Stimulated activated CD8-positive, alpha-beta memory T cell treated with anti-CD3 and anti-CD28 coated beads, Interleukin-4, amount 100 ng/mL, for 1 hour (primary cell): ENCODE results near the gene GPR63.
"Not testable (repeated sequence)": the region's sequence is repeated elsewhere in the genome, so short reads cannot be mapped to it uniquely, and the experiment has no call there.

Experiments used
- DNase-seq, 2 donors: peaks; one replicate each; pipeline ENCODE4 v3.0.0-alpha.2; 2020; ENCODE audit warnings: low read depth in 2 of 2, low spot score in 1 of 2

Gene GPR63, protein sequence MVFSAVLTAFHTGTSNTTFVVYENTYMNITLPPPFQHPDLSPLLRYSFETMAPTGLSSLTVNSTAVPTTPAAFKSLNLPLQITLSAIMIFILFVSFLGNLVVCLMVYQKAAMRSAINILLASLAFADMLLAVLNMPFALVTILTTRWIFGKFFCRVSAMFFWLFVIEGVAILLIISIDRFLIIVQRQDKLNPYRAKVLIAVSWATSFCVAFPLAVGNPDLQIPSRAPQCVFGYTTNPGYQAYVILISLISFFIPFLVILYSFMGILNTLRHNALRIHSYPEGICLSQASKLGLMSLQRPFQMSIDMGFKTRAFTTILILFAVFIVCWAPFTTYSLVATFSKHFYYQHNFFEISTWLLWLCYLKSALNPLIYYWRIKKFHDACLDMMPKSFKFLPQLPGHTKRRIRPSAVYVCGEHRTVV

DNA sequence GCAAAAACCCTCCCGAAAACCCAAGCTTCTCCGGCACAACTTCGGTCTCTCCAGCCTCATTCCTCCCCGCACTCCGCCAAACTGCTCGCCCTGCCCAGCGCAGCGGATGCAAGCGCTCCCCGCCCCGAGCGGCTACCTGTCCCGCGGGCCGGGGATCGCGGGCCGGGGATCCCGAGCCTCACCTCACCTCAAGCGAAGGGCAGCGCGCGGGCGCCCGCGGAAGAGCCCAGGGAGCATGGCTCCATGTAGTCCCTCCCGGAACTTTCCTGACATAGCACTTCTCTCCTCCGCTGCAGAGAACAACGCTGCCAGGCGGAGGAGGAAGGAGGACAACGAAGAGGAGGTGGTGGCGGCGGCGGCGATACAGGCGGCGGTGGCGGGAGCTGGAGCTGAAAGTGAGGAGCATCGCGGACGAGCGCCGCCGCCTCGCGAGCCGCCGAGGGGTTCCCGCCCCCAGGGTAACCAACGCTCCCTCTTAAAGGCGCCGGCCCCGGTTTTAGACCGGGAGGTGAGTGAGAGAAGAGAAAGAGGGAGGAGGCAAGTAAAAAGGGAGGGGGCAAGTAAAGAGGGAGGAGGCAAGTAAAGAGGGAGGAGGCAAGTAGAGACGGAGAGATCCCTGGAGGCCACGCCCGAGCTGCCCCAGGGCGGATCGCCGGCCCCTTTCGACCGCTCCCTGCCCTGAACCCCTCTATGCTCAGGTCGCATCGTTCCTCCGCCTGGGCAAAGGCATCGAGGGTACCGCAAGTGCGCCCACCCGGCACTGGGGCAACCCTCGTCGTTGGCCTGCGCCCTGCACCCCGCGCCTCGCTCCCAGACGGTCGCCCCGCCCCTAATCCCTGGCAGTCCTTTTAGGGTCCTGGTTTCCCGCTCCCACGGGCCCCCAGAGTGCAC is at the start of gene GPR63:
Gene GPR63, minus strand, starts transcription at position 397 of the 891 bp plus-strand sequence. CDS start 37,746 bp downstream, outside the sequence.
- peak in 1 of 2 donors; percentile 23 for DNase-seq

GRCh38 chr6:96886519-96886918 is 49.2 kb upstream of the GPR63 start:
- DNase-seq = no peak

- DNase-seq = not testable (repeated sequence)
Observed at GRCh38 chr6:96885187-96885631, 47.9 kb upstream of the GPR63 start.

- no peak for DNase-seq
Observed at GRCh38 chr6:96878143-96878542, 40.9 kb upstream of the GPR63 start.

DNA sequence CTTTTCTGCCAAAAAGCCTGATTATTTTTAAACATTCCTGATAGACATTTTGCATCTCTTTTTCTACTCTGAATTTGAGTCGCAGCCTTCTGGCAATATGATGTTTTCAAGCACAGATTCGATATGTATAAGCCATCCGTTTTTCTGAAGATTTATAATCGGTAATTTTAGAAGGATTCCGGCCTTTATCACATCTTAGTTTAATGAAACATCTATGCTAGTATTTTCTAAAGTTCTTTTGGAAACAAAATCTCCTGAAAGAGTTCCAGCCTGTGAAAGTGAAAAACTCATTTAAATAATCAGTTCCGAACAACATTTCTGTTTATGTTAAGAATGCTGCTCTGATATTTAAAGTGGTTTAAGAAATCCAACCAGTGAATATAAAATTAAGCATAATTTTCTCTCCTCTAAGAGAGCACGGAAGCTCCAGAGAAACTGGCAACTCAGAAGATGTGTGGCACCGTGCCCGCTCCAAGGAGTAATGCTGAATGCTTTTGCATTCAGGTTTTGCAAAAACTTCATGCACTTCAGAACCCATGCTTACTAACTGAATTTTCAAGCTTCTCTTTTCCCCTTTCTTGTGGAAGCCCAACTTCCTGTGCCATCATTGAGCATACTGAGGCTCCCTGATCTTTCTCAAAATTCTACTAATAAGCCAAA is 39.7 kb upstream of the GPR63 start:
- DNase-seq = no peak

DNA sequence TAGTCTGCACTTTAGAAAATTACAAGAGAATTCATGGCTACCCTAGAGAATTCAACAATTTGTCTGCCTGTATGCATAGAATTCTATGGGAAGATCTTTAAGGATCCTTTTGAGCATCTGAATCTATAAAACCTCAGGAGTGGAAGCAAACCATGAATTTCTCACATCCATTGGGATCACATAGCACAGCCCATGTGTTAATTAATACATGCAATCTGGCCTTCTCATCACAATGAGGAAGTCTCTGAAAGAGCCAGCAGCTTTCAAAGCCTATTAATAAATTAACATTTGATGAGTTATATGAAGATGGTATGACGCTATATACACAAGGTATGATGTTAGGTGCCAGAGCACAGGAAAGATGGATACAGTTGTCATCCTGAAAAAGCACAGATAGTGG is 35.7 kb upstream of the GPR63 start:
- no peak for DNase-seq

GRCh38 chr6:96865055-96865405 is 27.8 kb upstream of the GPR63 start:
- no peak for DNase-seq

DNA sequence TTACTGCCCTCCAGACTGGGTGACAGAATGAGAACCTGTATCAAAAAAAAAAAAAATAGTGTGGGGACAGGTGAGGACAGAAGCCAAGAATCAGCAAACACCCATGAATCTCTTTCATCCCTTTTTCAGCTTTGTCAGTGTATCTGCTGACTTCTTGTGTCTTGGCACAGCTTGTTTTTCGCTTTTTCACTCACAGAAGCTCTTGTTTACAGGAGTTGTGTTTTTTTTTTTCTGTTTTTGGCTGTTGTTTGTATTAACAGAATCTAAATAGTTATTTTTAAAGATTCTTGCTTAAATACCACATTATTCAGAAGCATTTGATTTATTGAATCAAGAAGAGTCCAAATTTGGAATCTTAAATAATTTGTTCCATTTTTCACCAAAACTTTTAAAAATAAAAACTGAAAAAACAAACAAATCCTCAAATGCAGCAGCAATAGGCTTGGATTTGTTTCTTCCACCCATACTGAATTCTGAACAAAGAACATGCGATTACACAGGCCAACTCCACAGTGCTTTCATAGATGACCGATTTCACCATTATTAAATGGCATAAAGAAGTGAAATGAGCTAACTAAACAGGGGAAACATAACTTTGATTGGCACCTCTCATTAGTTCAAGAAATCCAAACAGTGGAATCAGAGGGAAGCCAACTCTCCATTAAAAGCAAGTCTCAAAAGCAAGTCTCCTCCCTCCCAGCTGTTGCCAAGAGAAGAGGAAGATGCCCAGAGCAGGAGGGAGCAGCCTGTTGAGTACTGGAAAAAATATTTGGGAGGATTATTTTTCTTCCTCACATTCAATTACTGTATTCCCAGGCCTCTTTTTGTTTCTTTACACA is 27.2 kb upstream of the GPR63 start:
- no peak for DNase-seq

GRCh38 chr6:96862560-96862959 is 25.3 kb upstream of the GPR63 start:
- no peak for DNase-seq

DNA sequence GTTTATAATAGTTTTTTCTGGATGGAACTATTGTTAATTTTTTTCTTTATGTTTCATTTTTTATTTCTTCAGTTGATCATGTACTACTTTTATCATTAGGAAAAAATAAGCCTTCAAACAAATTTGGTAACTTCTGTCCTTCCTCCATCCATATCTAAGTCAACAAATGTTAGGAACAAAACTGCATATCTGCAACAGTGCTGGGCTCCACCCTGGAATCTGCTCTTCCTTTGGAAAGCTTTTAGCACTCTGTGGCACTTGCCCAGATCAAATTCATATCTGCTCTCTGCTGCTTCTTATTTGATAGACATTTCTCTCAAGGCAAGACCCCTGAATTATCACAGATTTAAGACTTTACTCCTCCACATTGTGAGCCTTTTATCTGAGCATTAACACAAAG is 24.3 kb upstream of the GPR63 start:
- DNase-seq = no peak

DNA sequence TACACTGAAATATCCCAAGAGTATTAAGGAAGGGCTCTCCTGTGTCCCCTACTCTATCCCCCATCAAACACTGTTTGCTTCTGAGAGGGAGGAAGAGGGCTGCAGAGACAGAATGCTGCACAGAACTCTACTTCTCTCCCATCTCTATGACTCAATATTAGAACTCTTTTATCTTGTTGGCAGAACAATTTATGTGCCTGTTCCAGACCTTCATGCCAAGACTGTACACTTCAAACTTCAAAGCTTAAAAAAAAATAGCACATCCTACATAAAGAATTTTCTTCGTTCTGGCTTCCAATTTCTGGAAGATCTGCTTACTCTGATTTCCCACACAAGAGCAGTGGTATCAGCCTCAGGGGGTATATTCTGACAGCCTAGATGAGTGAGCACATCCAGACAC is 19.6 kb upstream of the GPR63 start:
- DNase-seq = no peak

- no peak for DNase-seq
Observed at GRCh38 chr6:96853083-96853482, 15.8 kb upstream of the GPR63 start.

DNA sequence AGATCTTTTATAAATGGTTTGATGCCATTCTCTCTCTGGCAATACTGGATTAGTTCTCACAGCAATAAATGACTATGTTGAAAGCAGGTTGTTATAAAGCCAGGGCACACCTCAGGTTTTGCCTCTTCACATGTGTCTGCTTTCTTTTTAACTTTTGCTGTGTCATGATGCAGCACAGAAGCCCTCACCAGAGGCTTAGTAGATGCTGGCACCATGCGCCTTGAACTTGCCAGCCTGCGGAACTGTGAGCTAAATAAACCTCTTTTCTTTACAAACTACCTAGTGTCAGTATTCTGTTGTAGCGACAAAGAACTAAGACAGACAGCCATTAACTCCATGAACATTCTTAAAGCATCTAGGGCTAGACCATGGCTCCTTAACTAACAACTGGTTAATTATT is 15.3 kb upstream of the GPR63 start:
- no peak for DNase-seq

- no peak for DNase-seq
Observed at GRCh38 chr6:96851858-96852257, 14.6 kb upstream of the GPR63 start.

DNA sequence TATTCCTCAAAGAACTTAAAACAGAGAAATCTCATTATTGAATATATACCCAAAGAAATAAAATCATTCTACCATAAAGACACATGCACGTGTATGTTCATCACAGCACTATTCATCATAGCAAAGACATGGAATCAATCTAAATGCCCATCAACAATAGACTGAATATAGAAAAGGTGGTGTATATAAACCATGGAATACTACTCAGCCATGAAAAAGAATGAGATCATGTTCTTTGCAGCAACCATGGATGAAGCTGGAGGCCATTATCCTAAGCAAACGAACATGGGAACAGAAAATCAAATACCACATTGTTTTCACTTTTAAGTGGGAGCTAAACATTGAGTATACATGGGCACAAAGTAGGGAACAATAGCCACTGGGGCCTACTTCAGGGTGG is 12.3 kb upstream of the GPR63 start:
- no peak for DNase-seq

- no peak for DNase-seq
Observed at GRCh38 chr6:96844530-96844929, 7.3 kb upstream of the GPR63 start.

GRCh38 chr6:96841345-96841744 is 4.1 kb upstream of the GPR63 start:
- no peak for DNase-seq

GRCh38 chr6:96836631-96837080 is 621 bp downstream of the GPR63 start:
- no peak for DNase-seq

GRCh38 chr6:96834070-96834469 is 3.2 kb downstream of the GPR63 start:
- DNase-seq = no peak

GRCh38 chr6:96832780-96833179 is 4.5 kb downstream of the GPR63 start:
- no peak for DNase-seq

DNA sequence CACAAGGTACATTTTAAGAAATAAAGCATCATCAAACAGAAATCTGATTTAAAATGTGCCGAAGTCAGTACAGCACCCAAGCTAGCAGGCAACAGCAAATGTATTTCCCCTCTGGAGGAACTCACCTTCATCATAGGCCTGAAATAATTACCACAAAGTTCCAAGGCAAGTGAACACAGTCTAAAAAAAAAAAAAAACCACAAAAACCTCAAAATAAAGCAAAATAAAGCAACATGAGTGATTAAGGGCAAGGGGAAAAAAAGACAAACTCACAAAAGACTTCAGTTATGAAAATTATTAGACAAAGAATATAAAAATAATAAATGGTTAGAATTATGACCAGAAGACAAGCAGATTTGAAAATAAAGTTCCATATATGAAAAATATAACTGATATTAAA is 10.4 kb downstream of the GPR63 start:
- no peak for DNase-seq
